Transverse colon (tissue), 3 donors: ENCODE results near the gene CTNNAL1.
"Not testable (repeated sequence)": the region's sequence is repeated elsewhere in the genome, so short reads cannot be mapped to it uniquely, and the experiment has no call there.

Experiments
- CTCF ChIP-seq, 5 experiments: fragments of 200-600 bp in 3 of 5; fragments of 450-650 bp in 2 of 5; sonication (generic) in 3 of 5; IDR thresholded peaks; 1 replicate in 2 of 5; 2 replicates in 3 of 5; pipeline ENCODE4 v1.5.1; 2016 to 2017; ENCODE audit warnings: antibody characterized with exemption in 5 of 5, inconsistent platforms in 3 of 5, mild to moderate bottlenecking in 2 of 5, moderate library complexity in 1 of 5
- EP300 ChIP-seq: sonication (generic); formaldehyde crosslinking; IDR thresholded peaks from one replicate; pipeline ENCODE4 v1.6.1; 2017; ENCODE audit warnings: antibody characterized with exemption, low read depth
- POLR2A ChIP-seq: fragments of 450-650 bp; IDR thresholded peaks from one replicate; pipeline ENCODE4 v1.6.1; 2016; ENCODE audit warnings: antibody characterized with exemption, mild to moderate bottlenecking, moderate library complexity

GRCh38 chr9:108971392-108971791 lies 41.9 kb downstream of the CTNNAL1 start:
- TF ChIP-seq CTCF (IDR thresholded peaks at IDR 0.05); POLR2A; EP300: not testable (repeated sequence)
